ENCODE measurements around the gene EIF5. TPM values are rescaled to one million over a fixed set of nuclear protein-coding genes. Genes with fewer than 3 reads are reported as not detected.

Gene EIF5
- total RNA-seq, 1 experiment from 2014 or later = 356 TPM

DNA sequence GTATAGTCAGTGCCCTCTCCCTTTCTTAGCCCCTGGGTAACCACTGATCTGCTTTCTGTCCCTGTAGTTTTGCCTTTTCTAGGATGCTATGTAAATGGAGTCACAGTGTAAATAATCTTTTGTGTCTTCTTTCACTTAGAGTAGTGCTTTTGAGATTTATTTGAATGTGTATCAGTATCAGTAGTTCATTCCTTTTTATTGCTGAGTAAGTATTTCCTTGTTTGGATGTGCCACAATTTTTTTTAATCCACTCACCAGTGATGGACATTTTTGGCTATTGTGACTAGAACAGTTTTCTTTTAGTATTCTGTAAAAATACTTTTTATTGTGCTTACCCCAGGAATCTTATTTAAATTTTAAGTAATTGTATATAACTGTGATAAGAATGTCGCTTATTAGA is 54.6 kb downstream of the EIF5 start:
- Histone ChIP-seq H3K9ac (ENCODE audit: extremely low read depth, insufficient read length, low read length) (no peak overlapping the region), H2AFZ (ENCODE audit: low read length) (no peak overlapping the region), H2BK120ac (ENCODE audit: low read depth, low read length, poor library complexity, severe bottlenecking) (no peak overlapping the region), H3K9me3 (ENCODE audit: control insufficient read depth, low read depth, low read length) (no peaks in the 10 kb centered on the region), H3K27ac (ENCODE audit: insufficient read length, low read depth, low read length) (no peak overlapping the region), H3K79me1 (ENCODE audit: insufficient read depth, low read depth, low read length, poor library complexity, severe bottlenecking) (peaks cover 4% of the 10 kb centered on the region), H3K4ac (ENCODE audit: low read depth, low read length) (no peak overlapping the region), H3K23me2 (ENCODE audit: insufficient read length, low read depth, low read length, poor library complexity, severe bottlenecking) (peaks cover 14% of the 10 kb centered on the region), H2BK5ac (ENCODE audit: insufficient read length, low read length) (no peak overlapping the region), H3T11ph (ENCODE audit: low read length) (no peak overlapping the region), H2BK20ac (ENCODE audit: low read depth, low read length, poor library complexity, severe bottlenecking) (no peak overlapping the region), H3K79me2 (ENCODE audit: insufficient read depth, low read length) (peaks cover 30% of the 10 kb centered on the region), H2AK5ac (ENCODE audit: insufficient read length, low read length) (no peak overlapping the region), H4K5ac (ENCODE audit: insufficient read length, low read depth, low read length) (no peak overlapping the region), H3K4me2 (ENCODE audit: insufficient read depth, insufficient read length, low read length) (no peak overlapping the region), H3K18ac (ENCODE audit: insufficient read length, low read depth, low read length) (no peak overlapping the region), H4K20me1 (ENCODE audit: control insufficient read depth, insufficient read depth, insufficient read length) (no peaks in the 10 kb centered on the region), H4K8ac (replicated peaks; ENCODE audit: insufficient read length, low read depth, low read length) (no peak overlapping the region), H4K91ac (ENCODE audit: insufficient read length, low read depth, low read length) (no peak overlapping the region), H3K23ac (ENCODE audit: insufficient read length, low read depth, low read length) (no peak overlapping the region), H3K14ac (ENCODE audit: insufficient read depth, low read length) (no peak overlapping the region), H3K27me3 (ENCODE audit: insufficient read depth, low read length) (no peaks in the 10 kb centered on the region; the same call in 1 of the 2 replicates), H3K56ac (ENCODE audit: insufficient read length, low read depth, low read length) (no peak overlapping the region), H2BK12ac (ENCODE audit: insufficient read length, low read depth, low read length) (no peak overlapping the region), H3K4me1 (ENCODE audit: insufficient read depth, low read length) (no peaks in the 10 kb centered on the region), H2BK15ac (ENCODE audit: low read depth, low read length) (no peak overlapping the region)
- Mint-ChIP-seq H3K27ac (no peak overlapping the region), H3K36me3 (ENCODE audit: insufficient read depth in 1 of 3, low read depth in 3 of 3) (peaks cover 0 to 5% (median 2%) of the 10 kb centered on the region in 3 experiments; a peak in 5 of 7 replicates), H3K9me3 (no peaks in the 10 kb centered on the region), H3K4me3 (no peak overlapping the region; a peak in 1 of 5 replicates), H3K4me1 (peaks cover 22 to 28% of the 10 kb centered on the region in 2 experiments), H3K27me3 (ENCODE audit: low read depth) (peaks cover 12% of the 10 kb centered on the region)
- DNase-seq = no peak
- TF ChIP-seq, protein P1, sequence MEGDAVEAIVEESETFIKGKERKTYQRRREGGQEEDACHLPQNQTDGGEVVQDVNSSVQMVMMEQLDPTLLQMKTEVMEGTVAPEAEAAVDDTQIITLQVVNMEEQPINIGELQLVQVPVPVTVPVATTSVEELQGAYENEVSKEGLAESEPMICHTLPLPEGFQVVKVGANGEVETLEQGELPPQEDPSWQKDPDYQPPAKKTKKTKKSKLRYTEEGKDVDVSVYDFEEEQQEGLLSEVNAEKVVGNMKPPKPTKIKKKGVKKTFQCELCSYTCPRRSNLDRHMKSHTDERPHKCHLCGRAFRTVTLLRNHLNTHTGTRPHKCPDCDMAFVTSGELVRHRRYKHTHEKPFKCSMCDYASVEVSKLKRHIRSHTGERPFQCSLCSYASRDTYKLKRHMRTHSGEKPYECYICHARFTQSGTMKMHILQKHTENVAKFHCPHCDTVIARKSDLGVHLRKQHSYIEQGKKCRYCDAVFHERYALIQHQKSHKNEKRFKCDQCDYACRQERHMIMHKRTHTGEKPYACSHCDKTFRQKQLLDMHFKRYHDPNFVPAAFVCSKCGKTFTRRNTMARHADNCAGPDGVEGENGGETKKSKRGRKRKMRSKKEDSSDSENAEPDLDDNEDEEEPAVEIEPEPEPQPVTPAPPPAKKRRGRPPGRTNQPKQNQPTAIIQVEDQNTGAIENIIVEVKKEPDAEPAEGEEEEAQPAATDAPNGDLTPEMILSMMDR (conservative IDR thresholded peaks at IDR 0.05) = no peak
- no CpG with 5 or more reads among the region's 1 CpG for WGBS (ENCODE audit: extremely low coverage, insufficient read length, low lambda C conversion rate)

All from H9 (cell line).